OCI-LY7 (cell line): ENCODE results near the gene DGLUCY. TPM values are rescaled to one million over a fixed set of nuclear protein-coding genes. Genes with fewer than 3 reads are reported as not detected.

Source experiments
- BruUV-seq: library from RNA; stranded (reverse); fragments of 400-500 nt; replicated peaks from 2 replicates; lab custom pipeline; 2021; lab: Mats Ljungman, UMichigan
- CTCF ChIA-PET: fragments of 300-600 bp; sonication (Branson Sonifier 250); formaldehyde crosslinking; loops from one replicate; lab custom pipeline; 2022; ENCODE audit warnings: antibody characterized with exemption; ENCODE audit not compliant: unreplicated experiment; lab: Charles Lee
- POLR2A ChIA-PET: fragments of 300-600 bp; sonication (Branson Sonifier 250); formaldehyde crosslinking; loops from one replicate; lab custom pipeline; 2022; ENCODE audit warnings: antibody characterized with exemption; lab: Charles Lee
- DNase-seq: peaks from one replicate; pipeline ENCODE4 v3.0.0-alpha.2; 2015; ENCODE audit warnings: low spot score
- H2AFZ ChIP-seq: fragments of 200-600 bp; sonication (generic), shearing (Covaris generic); 2 replicates; pipeline ENCODE4 v1.6.1; 2014; ENCODE audit warnings: mild to moderate bottlenecking, antibody characterized with exemption, low read length, moderate library complexity
- H3K27ac ChIP-seq: fragments of 200-600 bp; sonication (generic); 2 replicates; pipeline ENCODE4 v1.5.1; 2014; ENCODE audit warnings: mixed run types, low read depth, mild to moderate bottlenecking, moderate library complexity, low read length, inconsistent platforms; ENCODE audit not compliant: poor library complexity, severe bottlenecking
- H3K36me3 ChIP-seq: fragments of 200-600 bp; sonication (generic); 2 replicates; pipeline ENCODE4 v1.6.1; 2014; ENCODE audit warnings: mild to moderate bottlenecking, antibody characterized with exemption, low read length, moderate library complexity, mixed read lengths; ENCODE audit not compliant: insufficient read depth
- H3K4me1 ChIP-seq: fragments of 200-600 bp; sonication (generic); 2 replicates; pipeline ENCODE4 v1.5.1; 2014; ENCODE audit warnings: mild to moderate bottlenecking, low read length; ENCODE audit not compliant: insufficient read depth, poor library complexity, severe bottlenecking
- H3K4me2 ChIP-seq: fragments of 200-600 bp; sonication (generic); 2 replicates; pipeline ENCODE4 v1.6.1; 2014; ENCODE audit warnings: mild to moderate bottlenecking, low read length
- H3K4me3 ChIP-seq: fragments of 200-600 bp; sonication (generic); 2 replicates; pipeline ENCODE4 v1.5.1; 2014; ENCODE audit warnings: mild to moderate bottlenecking, low read depth, low read length; ENCODE audit not compliant: poor library complexity, severe bottlenecking
- H3K79me2 ChIP-seq: fragments of 200-600 bp; sonication (generic); 2 replicates; pipeline ENCODE4 v1.6.1; 2016; ENCODE audit warnings: low read depth, mild to moderate bottlenecking, low read length, moderate library complexity, mixed read lengths; ENCODE audit not compliant: insufficient read depth
- H3K9me2 ChIP-seq: fragments of 200-600 bp; sonication (generic); 2 replicates; pipeline ENCODE4 v1.6.1; 2016; ENCODE audit warnings: mild to moderate bottlenecking, low read length, mixed read lengths; ENCODE audit not compliant: insufficient read depth
- H3K9me3 ChIP-seq: fragments of 200-600 bp; sonication (generic); 2 replicates; pipeline ENCODE4 v1.6.1; 2014; ENCODE audit warnings: mild to moderate bottlenecking, mixed run types, low read length, mixed read lengths
- H4K20me1 ChIP-seq: fragments of 200-600 bp; sonication (generic); 2 replicates; pipeline ENCODE4 v1.6.1; 2014; ENCODE audit warnings: mild to moderate bottlenecking, antibody characterized with exemption, low read length, moderate library complexity, mixed read lengths; ENCODE audit not compliant: insufficient read depth
- CTCF ChIP-seq: fragments of 200-600 bp; sonication (generic); conservative IDR thresholded peaks from 2 replicates; pipeline ENCODE4 v1.5.1; 2014; ENCODE audit warnings: mild to moderate bottlenecking, antibody characterized with exemption, low read length, moderate library complexity, mixed read lengths
- EZH2phosphoT487 ChIP-seq: fragments of 200-600 bp; sonication (generic); IDR thresholded peaks from 2 replicates; pipeline ENCODE4 v1.6.1; 2018; ENCODE audit warnings: low read depth, borderline replicate concordance, mild to moderate bottlenecking, mixed run types, antibody characterized with exemption, low read length, moderate library complexity, mixed read lengths
- intact Hi-C: fragments of 100-400 bp; cut with micrococcal nuclease; formaldehyde crosslinking; loops from one replicate; pipeline ENCODE4 v1.10.0; 2022; ENCODE audit not compliant: unreplicated experiment
- total RNA-seq, 2 experiments: library from RNA; depleted of rRNA in 1 of 2; stranded (reverse); fragments of >200 nt in 1 of 2; shearing (Covaris generic) in 1 of 2; gene quantifications; 2 replicates each; pipeline ENCODE4 v1.2.3, GENCODE V29; 2014 to 2022

The DGLUCY gene
- total RNA-seq, 2 experiments from 2014 or later = 37.6 to 56.8 TPM

DNA sequence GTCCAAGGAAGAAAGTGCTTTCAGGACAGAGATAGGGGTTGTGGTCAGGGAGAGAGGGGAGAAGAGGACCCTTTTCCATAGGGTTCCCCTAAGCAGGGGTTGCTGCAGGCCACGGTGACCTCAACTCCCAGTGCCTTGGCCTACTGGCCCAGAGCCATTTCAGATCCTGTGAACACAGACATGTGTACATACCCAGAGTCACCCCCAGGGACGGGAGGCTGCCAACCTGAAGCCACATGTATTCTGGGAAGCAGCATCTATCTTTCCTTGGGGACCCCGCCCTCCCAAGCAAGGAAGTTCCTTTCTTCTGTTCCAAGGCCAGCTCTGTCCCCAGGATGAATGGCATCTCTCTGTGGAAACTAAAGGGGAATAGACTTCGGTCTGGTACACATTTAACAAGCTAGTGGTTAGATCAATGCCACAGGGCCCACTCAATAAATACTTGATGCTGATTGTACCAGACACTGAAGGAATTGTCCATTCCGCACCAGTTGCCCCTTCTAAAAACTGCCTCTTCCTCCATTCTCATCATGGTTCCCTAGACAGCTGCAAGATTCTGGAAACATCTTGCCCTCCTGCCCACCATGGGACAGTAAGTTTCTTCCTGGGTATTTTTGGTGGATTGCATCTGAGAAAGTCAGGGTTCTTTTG is 25.2 kb upstream of the DGLUCY start:
- no TSS peak for BruUV-seq
- Histone ChIP-seq H3K27ac (no peak overlapping the region), H3K4me2 (no peak overlapping the region), H3K79me2 (no peaks in the 10 kb centered on the region), H4K20me1 (no peaks in the 10 kb centered on the region), H3K4me3 (no peak overlapping the region), H2AFZ (no peak overlapping the region), H3K4me1 (no peaks in the 10 kb centered on the region), H3K9me3 (no peaks in the 10 kb centered on the region), H3K36me3 (no peaks in the 10 kb centered on the region), H3K9me2 (no peaks in the 10 kb centered on the region)
- CTCF ChIA-PET = no interaction called here
- POLR2A ChIA-PET = interaction anchor here (1.5 kb wide), 1 partner anchor 10 kb away, joined by 4 read pairs; no protein-coding TSS in a partner anchor
- intact Hi-C loops = no loop called here
- no peak for DNase-seq
- TF ChIP-seq CTCF (no peak), EZH2phosphoT487 (no peak)

DNA sequence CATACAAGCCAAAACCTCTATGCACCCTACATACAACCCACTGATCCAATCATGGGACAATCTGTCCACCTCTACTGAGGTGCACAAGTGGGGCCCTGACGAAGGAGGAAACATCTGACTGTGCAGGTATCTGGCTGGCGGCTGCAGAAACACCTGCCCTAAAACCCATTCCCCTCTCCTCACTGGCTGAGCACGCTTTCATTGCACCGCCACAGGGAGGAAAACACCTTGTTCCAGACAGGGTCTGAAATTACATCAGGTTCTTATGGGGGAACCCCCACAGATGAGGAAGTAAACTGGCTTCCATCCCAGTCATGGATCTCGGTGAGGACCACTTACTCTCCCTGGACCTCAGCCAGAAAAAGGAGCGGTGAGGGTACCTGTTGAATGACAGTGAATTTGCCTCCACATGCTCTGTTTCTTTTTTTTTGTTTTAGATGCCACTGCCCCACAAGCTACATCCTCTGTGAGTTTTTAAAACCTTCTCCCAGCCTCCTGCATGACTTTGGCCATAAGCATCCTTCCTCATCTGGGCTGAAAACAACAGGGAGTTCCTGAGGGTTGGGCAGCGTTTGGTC is 23.8 kb upstream of the DGLUCY start:
- CTCF ChIA-PET = no interaction called here
- H3K79me2 ChIP-seq = no peaks in the 10 kb centered on the region

More for the DNA sequence above, 23.8 kb upstream of the DGLUCY start:
- BruUV-seq = no TSS peak
- H4K20me1 ChIP-seq = no peaks in the 10 kb centered on the region
- POLR2A ChIA-PET = no interaction called here
- H3K9me3 ChIP-seq = no peaks in the 10 kb centered on the region
- no peaks in the 10 kb centered on the region for H3K4me1 ChIP-seq
- H3K27ac ChIP-seq = no peak overlapping the region
- no peak for TF ChIP-seq CTCF
- TF ChIP-seq EZH2phosphoT487 = no peak
- no peaks in the 10 kb centered on the region for H3K36me3 ChIP-seq
- no peak for DNase-seq
- no peak overlapping the region for H3K4me2 ChIP-seq
- intact Hi-C loops = no loop called here
- no peaks in the 10 kb centered on the region for H3K9me2 ChIP-seq
- H3K4me3 ChIP-seq = no peak overlapping the region
- no peak overlapping the region for H2AFZ ChIP-seq
